ENCODE results near the gene TPH2.

TPH2 gene

DNA sequence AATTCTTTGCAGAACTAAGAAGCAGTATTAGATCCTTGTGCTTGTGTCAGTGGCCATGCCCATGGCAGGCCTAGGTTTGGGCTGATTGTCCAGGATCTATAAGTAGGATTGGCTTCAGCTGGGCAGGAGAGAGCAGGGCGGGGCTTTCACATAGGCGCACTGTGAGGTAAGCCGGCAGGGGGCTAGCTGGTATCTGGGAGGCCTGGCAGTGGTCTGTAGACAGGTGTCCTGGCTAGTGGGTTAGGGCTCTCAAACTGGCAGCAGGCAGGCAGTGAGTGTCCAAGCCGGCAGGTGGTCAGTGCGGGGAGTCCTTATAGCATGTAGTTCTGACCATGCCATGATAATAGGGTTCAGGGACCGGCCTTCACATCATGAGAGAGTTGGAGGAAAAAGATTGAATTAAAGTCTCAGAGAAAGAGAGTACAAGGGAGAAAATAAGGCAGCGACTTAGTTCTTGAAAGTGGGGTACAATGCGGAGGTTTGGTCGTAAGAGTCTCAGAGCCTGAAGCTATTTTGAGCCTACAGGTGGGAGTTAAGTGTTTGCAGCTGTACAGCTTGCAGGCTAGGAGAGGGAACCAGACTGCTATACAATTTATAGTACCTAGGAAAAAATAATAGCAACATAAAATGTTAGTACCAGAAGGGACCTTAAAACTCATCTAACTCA, 137.4 kb downstream of the TPH2 start:
- no peak overlapping the region for H3K4me2 ChIP-seq (ENCODE audit: low read length)
- H3K4me1 ChIP-seq (ENCODE audit: control insufficient read depth, insufficient read depth, low read length): no peaks in the 10 kb centered on the region
- no peaks in the 10 kb centered on the region for H3K27me3 ChIP-seq (ENCODE audit: control insufficient read depth, insufficient read depth, low read length)
- H3K9ac ChIP-seq (ENCODE audit: low read depth, low read length): no peak overlapping the region
- H3K4me3 ChIP-seq (ENCODE audit: low read length): no peak overlapping the region
- H3K9me3 ChIP-seq (replicated peaks; ENCODE audit: low read length): no peaks in the 10 kb centered on the region
- no peaks in the 10 kb centered on the region for H3K36me3 ChIP-seq (ENCODE audit: insufficient read depth, low read length)

DNA sequence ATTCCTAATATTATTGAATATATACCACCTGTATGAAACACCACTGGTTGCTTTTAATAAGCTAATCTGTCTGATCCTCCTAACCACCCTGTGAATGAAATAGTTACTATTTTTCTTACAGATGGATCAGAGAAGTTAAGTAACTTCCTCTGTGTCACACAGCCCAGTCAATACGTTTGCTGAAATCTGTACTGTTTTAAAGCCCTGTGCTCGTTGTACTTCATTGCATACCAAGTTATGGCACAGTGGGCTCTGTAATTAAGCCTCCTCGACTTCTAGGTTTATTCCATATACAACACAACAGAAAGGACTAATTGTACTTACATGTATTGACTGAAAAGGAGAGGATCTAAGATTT, 137.9 kb downstream of the TPH2 start:
- Histone ChIP-seq H3K4me3 (ENCODE audit: low read length) (no peak overlapping the region), H3K9ac (ENCODE audit: low read depth, low read length) (no peak overlapping the region), H3K9me3 (replicated peaks; ENCODE audit: low read length) (no peaks in the 10 kb centered on the region), H3K4me2 (ENCODE audit: low read length) (no peak overlapping the region), H3K27me3 (ENCODE audit: control insufficient read depth, insufficient read depth, low read length) (no peaks in the 10 kb centered on the region), H3K4me1 (ENCODE audit: control insufficient read depth, insufficient read depth, low read length) (no peaks in the 10 kb centered on the region), H3K36me3 (ENCODE audit: insufficient read depth, low read length) (no peaks in the 10 kb centered on the region)

DNA sequence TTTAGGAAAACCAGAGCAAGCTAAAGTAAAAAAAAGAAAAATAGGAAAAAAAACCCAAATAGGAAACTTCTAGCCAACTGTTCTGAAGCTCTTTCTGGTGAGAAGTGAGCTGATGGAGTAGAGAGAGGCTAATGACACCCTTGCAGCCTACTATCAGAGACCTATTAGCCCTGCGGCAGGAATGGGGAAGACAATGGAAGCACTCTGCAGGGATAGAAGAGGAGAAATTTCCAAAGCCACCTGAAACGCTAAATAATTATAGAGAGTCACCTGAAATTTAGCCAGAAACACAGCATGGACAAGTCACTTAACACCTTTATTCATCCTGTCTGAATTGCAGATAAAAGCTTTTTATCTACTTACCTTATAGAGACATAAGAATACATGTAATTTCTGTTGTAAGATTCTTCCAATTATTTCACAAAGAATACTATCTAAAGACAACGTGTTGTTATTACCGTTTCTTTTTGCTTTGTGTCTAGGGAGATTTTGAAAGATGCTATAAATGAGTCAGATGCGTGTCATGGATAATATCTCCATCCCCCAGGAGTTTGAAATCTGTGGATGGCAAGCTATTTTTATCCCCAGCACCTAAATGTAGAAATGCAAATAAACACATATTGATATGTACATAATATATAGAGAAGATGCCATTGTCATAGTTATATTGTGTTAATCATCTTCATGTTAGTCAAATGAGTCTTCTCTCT, 138.6 kb downstream of the TPH2 start:
- H3K4me1 ChIP-seq (ENCODE audit: control insufficient read depth, insufficient read depth, low read length): no peaks in the 10 kb centered on the region
- H3K27me3 ChIP-seq (ENCODE audit: control insufficient read depth, insufficient read depth, low read length): no peaks in the 10 kb centered on the region
- H3K4me3 ChIP-seq (ENCODE audit: low read length): no peak overlapping the region
- no peak overlapping the region for H3K4me2 ChIP-seq (ENCODE audit: low read length)
- no peaks in the 10 kb centered on the region for H3K36me3 ChIP-seq (ENCODE audit: insufficient read depth, low read length)
- no peaks in the 10 kb centered on the region for H3K9me3 ChIP-seq (replicated peaks; ENCODE audit: low read length)
- H3K9ac ChIP-seq (ENCODE audit: low read depth, low read length): no peak overlapping the region

DNA sequence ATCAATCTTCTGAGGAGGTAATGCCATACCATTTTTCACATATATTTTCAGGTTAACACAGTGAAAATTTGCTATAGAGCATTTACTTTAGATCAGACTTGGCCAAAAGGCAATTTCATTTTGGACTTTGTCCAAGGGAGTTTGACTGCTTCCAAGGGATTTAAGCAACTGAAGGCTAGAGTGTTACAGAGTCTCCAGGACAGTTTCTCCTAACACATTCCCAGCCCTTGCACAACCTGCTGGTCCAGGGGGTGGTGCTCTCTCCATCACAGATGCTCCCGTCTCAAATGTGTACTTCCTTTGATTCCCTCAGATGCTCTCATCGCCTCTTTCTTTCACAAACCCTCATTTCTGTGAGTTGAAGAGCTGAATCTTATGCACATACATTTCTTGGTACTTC, 143.1 kb downstream of the TPH2 start:
- H3K9me3 ChIP-seq (replicated peaks; ENCODE audit: low read length): no peaks in the 10 kb centered on the region
- H3K36me3 ChIP-seq (ENCODE audit: insufficient read depth, low read length): no peaks in the 10 kb centered on the region
- H3K9ac ChIP-seq (ENCODE audit: low read depth, low read length): no peak overlapping the region
- H3K27me3 ChIP-seq (ENCODE audit: control insufficient read depth, insufficient read depth, low read length): no peaks in the 10 kb centered on the region
- H3K4me3 ChIP-seq (ENCODE audit: low read length): no peak overlapping the region
- H3K4me2 ChIP-seq (ENCODE audit: low read length): no peak overlapping the region
- no peaks in the 10 kb centered on the region for H3K4me1 ChIP-seq (ENCODE audit: control insufficient read depth, insufficient read depth, low read length)
